GM18517 (cell line): ENCODE measurements around the gene SMAD6.
"Not testable (repeated sequence)": the region's sequence is repeated elsewhere in the genome, so short reads cannot be mapped to it uniquely, and the experiment has no call there.

Experiments
- ATAC-seq: cut with Tn5 transposase; IDR thresholded peaks from one replicate; pipeline ENCODE4 v1.9.1; 2021; ENCODE audit warnings: mild to moderate bottlenecking, moderate library complexity; ENCODE audit not compliant: unreplicated experiment

Gene SMAD6

DNA sequence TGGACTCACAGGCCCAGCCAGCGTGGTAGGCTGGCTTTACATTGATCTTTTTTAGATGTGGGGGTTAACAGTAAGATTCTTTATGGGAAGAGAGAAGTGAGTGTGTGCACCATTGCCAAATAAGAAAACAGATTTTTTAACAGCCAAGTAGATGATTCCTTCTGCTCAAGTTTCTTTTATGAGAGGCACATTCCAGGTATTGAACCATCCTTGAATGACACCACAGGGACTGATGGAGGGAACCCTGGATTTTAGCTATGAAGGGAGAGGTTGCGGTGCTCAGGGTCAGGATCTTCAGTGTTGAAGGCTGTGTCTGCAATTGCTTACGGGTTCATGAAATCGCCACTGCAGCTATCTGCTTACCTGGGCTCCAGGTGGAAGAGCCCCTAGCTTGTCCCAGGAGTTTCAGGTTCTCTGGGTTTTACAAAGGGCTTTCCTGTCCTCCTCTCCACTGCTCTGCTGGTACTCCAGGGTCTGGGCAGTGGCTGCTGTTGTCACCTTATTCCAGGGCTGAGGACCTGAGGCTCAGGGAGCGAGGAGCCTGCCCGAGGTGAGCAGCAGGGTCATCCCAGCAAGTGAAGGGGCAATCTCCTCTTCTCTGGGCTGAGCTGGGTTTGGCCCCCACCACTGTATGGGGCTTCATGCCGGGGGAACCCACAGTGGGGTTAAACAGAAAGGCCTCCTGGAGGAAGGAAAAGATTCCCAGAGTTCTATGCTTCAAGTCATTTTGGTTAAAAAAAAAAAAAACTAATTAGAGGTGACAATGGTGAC is 53.4 kb downstream of the SMAD6 start:
- ATAC-seq: no peak

DNA sequence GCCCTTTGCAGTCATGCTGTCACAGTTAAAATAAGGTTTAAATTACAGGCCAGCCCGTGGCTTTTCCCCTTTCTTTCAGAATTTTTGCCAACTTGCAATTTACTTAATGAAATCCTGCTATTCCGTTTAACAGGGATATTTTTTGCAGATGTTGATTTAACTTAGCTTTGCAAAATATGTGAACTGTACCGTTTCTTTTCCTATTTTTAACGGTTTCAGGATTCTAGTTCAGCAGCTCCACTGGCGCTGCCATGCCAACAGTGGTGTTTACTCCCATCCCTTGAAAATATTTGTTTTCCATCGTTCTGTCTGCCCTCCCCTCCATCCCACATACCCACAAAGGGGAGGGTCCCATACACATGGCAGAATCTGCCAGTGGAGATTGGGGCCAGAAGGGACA is 54.3 kb downstream of the SMAD6 start:
- ATAC-seq: no peak

DNA sequence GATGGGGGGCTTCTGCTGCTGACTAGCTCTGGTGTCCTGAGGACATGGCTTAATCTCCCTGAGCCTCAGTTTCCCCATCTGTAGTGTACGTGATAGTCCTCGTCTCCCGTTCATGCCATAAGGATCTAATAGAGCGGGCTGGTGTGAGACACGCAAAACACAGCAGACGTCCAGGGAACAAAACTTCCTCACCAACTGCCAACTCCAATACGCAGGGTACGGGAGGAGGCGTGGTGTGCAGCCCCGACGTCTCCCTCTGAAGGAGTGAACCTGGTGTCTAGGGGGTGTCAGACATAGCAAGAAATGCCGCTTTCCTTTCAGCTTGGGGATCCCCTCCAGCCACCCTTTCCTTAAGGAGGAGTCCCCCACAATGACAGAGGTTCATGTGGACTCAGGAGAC is 55.0 kb downstream of the SMAD6 start:
- no peak for ATAC-seq

DNA sequence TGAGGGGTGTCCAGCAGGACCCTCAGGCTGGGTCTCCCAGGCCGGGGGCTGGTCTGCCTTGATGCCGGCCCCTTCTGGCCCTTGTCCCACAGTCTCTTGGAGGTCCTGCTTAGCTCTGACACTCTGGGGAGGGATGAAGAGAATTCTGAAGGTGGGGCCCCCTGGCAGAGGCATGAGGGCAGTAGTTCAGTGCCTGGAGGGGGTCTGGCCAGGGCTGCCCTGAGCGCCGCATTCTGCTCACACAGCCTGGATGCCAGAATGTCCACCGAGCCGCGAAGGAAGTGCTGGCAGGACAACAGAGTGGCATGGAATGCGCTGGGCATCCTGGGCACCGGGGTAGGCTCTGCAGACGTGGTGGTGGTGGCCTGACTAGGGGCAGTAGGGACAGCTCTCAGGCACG is 55.5 kb downstream of the SMAD6 start:
- no peak for ATAC-seq

DNA sequence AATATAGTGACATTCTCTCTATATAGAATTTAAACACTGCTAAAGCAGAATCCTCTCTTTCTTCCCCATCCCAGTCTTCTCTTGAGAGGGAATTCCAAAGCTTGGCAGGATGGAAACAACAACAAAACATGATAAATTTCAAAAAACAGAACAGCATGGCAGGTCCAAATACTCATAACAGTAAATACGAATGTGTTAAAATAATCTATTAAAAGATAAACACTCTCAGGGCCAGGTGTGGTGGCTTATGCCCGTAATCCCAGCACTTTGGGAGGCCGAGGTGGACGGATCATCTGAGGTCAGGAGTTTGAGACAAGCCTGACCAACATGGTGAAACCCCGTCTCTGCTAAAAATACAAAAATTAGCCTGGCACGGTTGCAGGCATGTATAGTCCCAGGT is 56.2 kb downstream of the SMAD6 start:
- ATAC-seq: not testable (repeated sequence)

DNA sequence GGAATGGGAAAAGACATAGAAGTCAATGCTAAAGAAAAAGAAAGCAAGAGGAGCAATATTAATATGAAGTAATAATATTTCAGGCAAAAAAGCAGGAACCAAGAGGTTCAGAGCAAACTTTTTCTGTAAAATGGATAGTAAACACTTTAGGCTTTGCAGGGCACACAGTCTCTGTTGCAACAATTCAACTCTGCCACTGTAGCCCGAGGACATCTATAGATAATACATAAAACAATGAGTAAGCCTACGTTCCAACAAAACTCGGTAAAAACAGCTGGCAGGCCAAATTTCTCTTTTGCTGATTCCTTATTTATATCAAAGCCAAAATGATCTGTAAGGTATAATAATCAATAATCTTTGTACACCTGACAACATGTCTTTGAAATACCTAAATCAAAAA is 56.8 kb downstream of the SMAD6 start:
- no peak for ATAC-seq

DNA sequence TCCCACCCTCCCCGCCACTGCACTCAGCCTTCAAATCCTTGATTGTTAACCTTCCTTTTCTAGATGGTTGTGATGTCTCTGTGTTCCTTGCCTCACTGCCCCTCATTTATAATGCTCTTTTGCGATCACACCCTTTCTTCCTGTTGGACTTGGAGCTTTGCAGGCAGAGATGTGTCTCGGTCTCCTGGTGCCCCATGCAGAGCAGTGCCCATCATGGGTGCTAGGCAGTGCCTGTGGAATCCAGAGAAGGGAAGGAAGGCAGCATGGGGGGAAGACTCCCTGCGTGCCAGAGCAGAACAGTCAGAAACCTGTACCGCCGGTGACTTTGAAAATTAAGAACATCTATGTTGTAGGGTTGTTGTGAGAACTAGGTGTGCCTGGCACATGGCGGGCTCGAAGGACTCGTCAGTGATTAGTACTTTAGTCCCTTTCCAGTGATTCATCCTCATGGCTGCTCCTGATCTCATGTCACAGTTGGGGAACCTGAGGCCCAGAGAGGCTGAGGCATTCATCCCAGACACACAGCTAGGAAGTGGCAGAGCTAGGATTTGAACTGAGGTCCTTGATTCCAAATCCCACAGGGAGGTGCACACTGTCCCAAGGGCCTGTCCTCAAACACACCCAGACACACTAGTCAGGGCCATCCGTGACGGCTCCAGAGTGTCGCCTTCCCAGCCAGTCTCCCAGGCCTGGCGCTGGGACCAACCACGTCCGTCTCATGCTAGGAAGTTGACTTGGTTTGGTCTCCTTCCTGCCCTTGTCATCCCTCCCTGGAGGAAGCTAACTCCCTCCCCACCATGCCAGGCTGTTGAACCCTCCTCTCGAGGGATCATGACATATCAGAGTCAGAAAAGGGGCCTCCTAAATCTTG is 58.3 kb downstream of the SMAD6 start:
- ATAC-seq: no peak

DNA sequence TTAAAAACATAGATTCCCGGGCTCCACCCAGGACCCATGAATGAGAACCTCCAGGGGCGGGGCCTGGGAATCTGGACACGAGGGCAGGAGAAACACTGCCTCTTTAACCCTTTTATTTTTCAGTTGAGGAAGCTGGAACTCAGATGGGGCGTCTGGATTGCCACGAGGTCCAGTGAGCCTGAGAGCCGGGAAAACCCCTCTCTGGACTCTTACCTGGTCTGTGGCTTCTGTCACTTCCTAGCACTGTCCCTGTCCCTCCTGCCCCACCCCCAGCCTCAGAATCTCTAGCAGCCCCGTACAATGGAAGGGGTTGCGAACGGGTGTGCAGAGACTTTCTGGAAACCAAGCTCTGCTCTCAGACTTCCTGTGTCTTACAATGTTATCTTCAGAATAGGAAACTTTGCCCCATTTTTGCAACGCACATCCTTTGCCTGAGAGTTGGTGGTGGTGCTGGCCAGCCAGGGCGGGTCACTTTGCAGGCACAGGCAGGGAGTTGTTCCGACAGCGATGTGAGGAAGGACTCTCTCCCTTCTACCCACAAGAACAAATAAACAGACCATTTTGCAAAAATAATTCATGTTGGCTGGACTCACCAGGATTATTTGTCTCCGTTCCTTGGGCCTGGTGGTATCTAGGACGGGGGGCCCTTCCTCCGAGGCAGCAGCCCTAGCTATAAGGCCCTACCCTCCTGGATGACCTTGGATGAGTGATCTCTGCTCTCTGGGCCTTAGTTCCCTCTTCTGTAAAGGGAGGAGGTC is 59.1 kb downstream of the SMAD6 start:
- ATAC-seq: no peak

DNA sequence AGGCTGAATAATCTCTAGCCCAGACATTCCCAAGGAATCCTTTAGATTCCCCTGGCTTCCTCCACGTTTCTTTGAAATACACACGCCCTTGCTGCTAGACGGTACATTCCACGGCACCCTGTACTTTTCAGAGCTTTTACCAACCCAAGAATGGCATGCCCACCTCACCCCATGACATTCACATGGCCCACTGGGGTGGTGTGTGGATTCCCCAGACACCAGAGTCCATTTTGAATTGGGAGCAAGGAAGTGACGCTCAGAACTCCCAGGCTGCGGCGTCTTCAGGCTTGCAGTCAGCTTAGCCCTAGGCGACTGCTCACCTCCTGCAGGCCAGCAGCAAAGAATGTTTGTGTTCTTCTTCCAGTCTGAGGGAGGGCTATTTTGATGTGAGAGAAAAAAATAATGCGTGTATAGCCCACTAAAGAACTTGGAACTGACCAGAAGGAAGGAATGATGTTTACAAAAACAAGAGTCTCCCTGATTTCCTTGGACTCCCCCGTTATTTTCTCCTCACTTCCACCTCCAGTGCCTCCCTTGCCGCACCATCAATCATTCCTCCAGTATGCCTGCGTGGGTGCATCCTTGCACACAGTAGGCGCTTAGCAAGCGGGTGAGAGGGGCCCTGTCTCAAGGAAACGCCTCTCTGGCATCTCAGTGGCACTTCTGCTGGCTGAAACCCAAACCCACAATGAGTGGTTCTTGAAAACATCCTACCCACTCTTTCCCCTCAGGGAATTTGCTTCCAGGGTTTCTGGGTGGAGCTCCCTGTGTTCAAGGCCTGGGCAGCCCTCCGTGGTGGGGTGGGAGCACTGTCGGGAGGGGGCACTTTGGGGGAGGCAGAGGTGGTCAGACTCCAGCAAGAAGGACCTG is 59.9 kb downstream of the SMAD6 start:
- ATAC-seq: no peak

DNA sequence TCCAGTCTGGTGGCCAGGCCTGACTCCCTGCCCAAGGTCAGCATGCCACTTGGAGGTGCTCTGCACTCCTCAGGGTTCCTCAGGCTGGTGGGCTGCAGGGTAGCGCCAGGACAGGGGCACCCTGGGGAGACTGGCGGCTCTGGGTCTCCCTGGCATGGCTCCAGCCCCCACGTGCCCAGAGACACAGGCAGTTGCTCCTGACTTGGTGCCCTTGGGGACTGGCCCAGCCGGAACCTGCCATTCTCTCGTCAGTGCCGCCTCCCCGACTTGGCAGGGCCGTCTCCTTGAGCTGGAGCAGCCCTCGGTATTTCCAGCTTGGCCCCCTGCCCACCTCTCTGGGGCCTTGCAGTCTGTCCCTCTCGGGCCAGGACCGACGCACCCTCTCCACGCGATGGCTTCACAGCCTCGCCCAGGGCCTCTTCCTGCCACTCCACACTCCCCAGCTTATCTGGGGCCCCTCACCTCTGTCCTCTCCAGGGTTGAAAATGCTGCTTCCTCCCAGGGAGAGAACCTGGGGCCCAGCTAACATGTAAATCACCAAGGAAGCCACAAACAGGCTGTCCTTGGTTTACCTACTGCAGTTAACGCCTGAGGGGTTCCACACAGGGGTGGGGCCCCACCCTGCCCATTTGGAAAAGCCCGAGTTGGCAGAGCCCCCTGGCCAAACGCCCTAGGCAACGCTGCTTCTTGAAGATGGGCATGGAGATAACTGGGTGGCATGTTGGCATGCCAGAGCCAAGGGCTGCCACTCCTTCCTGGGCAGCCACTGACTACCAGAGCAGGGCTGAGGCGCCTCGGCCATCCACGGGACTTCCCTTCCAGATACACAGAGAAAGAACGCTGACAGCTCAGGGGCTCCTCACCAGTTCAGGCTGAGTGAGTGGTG is 61.4 kb downstream of the SMAD6 start:
- no peak for ATAC-seq

DNA sequence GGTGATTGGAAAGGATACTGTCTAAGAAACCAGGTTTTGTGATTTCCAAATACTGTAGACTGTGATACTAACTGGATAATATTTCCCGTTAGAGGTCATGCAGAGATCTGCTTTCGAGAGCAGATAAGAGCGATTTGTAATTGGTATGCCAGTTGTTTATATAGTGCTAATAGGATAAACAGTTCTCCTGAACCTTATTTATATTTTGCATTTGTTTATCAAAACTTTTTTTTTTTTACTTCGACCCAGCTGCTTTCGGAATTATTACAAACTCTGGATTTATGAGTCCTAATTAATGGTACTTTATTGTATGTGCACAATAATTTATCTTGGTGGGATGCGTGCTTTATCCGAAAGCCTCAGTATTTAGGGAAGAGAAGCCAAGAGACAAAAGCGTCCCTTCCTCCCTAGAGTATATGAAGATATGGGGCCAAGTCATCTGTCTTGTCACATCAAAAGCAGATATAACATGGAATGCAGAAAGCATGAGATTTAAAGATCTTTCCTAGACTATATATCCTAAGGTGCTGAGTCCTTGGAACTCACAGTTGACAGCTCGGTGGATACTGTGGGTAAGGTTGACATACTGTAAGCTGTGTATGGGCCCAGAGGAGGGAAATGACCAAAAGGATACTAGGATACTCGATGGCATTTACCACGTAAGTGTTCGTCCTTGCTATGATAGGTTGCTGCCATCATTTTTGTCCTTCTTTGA is 62.2 kb downstream of the SMAD6 start:
- ATAC-seq: no peak

DNA sequence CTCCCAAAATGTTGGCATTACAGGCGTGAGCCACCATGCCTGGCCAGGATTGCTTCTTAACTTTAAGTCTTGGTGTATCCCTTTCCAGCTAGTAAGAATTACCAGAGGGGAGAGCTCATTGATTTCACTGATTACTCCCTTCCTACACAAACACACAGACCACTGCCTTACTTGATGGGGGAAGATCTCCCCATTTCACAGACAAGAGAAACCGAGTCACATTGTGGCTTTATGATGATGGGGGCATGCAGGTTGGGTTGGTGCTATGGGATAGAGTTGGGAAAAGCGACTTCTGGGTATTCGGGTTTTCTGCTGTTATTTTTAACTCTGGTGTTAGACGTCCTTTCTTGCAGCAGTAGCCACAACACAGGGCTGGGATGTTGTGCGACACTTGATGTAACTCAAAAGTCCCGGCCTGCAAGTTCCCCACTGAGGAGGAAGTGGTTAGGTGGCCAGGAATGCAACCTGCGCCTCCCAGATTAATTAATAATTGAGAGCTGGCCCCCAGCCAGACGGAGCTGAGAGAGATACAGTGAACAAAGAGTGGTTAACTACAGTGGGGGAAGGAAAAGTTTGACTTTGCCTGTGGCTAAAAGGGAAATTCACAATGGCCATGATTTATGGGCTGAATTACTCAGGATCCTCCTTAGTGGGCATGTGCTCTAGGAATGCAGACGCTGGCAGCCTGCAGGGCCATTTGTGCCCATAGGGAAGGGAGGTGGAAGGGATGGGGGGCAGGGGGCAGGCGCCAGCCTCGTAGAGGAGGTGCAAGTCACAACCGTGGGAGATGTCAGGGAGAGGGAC is 63.6 kb downstream of the SMAD6 start:
- no peak for ATAC-seq

DNA sequence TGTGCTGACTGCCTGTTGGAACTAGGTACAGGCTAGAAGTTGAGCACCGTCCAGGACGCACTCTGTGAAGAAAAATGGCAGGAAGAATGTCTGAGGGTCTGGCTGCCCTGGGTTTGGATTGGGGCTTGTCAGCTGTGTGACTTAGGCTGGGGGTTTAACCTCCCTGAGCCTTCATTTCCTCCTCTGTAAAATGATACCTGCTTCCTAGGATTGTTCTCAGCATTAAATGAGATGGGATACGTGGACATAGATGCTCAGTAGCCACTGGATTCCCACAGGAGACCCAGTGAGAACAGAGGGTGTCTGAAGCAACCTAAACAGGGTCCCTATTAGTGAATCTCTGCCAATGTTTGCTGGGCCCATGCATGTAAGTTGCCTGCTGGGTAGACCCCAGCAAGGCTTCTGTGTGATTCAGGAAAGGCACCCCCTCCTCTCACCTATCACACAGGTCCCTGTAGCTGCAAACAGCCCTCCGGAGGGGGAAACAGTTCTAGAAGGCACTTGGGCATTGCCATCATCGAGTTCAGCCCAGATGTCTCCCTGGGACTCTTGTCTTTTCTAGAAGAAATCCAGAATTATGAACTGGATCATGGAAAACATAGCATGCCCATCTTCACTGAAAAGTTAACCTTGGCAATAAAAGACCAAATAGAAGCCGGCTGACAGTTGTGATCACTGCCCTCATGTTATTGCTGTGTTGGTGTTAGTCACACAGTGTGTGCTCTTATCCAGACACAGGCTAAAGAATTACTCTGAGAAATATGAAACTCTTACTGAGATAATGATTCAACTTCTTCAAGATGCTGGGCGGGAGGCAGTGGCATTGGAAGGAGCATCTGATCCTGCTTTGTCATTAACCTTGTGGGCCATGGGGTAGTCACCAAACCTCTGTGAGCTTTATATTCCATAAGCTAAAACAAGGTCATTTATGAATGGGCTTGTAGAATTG is 64.5 kb downstream of the SMAD6 start:
- no peak for ATAC-seq

DNA sequence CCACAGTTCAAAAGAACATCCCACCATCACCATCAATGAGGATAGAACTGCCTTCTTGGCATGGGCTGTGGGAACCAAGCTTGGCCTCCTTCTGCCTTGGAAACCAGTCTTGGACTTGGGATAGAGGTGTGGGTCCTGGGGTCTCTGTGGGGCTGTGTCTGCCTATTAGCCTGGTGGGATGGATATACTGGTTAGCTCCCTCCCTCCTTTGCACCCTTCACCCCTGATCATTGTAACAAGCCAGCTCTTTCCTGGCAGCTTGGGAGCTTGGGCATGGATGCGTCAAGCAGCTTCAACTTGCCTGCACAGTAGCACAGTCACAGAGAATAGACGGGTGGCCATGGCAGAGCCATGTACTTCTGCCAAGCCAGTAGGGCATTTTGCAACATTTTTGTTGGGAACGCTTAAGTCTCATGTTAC is 65.2 kb downstream of the SMAD6 start:
- ATAC-seq: no peak

DNA sequence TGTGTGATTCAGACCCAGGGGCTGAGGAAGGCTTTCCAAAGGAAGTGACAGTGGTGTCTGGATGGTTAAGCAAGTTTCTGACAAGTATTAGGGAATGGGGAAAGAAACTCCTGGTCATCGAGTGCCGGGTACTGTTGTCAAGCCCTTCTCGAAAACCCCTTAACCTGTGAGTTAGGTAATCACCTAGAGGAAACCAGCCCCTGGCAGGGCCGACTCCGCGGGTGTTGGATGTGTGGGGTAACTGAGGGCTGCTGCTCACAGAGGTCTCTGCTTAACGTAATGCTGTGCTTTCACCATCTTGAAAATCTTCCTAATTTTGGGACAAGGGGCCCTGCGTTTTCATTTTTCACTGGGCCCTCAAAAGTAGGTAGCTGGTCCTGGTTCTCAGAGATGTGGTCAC is 67.0 kb downstream of the SMAD6 start:
- ATAC-seq: no peak

DNA sequence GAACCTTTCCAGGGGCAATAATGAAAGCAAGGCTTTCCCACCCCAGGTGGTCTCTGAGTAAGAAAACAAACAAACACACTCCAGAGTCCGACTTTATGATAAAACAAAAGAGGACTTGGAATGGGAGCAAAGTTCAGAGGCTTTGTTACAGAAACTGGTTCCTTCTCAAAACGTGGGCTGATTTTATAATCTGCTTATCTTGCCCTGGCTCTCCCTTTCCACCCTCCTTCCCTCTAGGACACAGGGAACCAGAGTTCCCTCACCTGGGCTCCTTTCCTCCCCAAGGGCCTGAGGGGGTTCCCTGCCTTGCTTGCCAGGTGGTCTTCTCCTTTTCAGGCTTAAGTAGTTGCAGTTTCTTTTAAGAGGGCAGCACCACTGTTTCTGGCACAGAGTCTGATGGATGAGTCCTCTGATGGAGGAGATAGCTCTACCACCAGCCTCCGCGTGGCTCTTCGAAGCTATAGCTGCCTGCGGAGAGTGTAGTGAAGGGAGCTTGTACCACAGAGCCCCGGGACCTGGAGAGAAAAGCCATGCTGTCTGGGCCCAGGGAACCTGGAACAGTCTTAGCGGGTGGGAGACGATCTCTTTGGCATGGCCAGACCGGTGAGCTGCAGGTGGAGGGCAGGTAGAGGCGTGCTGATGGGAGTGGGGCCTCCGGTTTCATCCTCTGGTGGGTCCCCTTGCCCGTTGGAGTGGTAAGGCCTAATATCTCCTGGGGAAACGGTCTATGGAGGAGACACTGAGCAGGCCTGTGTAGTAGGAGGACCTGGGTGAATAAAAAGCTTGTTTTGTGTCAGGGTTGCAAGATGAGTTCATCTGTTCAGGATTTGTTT is 68.7 kb downstream of the SMAD6 start:
- ATAC-seq: no peak
